ENCODE data around the gene SHB.

The SHB gene

DNA sequence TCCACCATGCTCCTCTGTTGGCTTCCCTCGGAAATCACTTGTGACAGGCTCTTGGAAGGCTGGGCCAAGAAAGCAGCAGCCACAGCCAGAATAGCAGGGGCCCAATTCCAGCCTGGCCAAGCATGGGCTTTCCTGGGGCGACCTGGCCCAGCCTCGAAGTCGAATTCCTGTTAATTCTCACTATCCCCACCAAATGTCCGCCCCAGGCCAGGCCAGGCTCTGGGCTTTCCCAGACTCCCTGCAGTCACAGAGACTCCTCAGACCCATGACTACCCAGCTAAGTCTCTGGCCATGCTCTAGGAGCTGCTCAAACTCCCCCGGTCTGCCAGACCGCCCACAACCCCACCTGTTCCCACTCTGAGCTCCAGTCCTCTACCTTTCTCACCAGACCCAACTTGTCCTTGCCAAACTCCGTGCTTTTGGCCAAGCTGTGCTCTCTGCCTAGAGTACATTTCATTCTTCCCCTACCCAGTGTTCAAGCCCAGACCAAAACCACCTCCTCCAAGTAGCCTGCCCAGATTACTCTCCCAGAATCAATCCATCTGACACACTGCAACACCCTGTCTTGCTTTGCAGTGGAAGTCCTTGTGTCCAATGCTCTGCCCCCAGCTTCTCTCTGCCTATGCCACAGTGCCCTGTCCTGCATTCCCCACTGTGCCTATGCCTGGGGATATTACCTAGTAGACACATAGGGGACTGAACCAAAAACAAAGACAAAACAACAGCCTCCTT lies 26.2 kb downstream of the SHB start:
- no peak for DNase-seq (ENCODE audit: low read depth, low spot score)

DNA sequence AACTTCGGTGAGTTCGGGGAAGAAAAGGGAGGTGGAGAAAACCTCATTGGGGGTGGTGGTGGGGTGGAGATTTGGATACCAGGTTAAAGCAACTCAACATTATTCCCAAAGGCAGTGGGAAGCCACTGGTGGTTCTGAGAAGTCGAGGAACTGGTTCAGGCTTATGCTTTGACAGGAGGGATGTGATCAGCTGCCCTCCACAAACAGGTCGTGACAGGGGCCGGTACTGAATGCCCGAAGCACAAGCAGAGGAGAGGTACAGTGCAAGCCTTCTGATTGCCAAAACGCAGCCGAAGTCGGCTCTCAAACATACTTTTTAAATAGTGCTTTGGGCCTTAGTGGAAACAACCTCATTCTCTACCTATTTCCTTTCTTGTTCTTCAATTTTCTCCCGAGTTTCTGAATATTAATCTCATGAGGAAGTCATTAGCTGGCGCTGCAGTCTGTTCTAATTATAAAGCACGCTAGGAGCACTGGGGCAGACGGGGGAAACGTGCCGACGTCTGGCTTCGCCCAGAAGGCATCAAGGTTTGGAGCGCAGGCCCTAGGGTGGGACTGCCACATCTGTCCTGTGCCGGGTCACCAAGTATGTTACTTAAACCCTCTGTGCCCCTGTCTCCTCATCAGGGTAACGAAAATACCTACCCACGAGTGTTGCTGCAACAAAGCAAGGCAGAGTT lies 27.3 kb downstream of the SHB start:
- no peak for DNase-seq (ENCODE audit: low read depth, low spot score)

DNA sequence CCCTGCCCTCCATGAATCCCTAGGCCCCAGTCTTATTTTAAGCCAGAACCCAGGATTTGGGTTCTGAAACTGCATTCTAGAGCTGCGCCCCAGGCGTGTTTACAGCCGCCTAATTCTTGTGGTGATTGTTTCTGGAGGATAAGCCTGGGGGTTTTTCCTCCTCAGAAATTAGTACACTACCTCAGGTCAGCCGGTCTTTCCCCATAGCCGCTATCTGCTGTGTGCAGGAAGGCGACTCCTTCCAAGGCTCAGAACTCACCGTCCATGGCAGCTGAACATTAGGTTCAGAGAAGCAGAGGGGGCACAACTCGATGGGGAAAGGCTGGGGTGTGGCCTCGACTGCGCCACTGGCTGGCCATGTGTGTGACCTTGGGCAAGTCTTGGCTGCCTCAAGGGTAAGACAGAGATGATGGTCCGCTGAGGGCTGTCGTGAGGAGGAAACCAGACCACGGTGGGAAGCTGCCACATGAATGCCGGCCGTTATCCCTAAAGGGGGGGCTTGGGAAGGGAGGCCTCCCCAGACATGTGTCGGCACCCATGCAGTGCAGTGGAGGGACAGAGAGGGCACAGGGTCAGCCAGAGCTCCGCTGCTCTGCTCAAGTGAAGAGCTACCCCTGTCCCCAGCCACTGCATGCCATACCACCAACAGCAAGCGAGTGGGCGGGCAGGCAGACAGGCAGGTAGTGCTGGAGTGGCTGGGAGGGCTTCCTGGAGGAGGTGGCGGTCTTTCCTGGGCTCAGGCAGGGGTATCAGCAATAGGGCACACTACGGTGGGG lies 28.9 kb downstream of the SHB start:
- no peak for DNase-seq (ENCODE audit: low read depth, low spot score)

DNA sequence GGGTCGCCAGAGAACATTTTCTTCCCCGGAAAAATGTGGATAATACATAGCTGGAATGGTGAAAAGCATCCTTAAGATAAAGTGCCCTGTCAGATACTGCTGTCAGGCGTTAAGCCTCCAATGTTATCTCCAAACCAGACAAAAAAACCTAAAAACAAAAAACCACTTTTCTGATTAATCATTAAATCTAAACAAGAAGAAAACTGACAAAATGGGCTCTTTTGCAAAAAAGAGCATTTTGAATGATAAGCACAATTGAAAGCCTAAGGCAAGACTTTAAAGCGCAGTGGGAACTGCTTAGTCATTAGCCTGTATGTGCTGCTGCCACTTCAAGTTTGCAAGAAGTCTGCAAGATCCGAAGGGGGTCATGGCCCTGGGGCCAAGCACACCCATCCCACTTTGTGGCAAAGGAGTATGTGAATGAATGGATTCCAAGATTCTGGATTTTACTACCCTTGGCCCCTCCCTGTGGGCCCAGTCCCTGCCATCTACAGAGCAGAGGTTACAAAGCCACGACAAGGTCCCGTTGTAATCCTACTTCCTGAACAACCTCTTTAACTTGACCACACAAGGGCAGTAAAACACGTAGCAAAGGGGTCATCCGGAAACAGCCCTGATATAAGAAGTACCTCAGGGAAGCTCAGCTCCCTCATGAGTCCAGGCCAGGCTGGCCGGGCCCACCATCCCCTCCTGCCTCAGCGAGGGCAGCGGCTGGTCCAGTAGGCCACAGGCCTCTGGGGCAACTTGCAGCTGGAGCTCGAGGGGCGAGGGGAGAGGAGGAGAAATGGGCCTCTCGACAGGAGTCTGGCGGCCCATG lies 29.7 kb downstream of the SHB start:
- DNase-seq (ENCODE audit: low read depth, low spot score) = no peak

DNA sequence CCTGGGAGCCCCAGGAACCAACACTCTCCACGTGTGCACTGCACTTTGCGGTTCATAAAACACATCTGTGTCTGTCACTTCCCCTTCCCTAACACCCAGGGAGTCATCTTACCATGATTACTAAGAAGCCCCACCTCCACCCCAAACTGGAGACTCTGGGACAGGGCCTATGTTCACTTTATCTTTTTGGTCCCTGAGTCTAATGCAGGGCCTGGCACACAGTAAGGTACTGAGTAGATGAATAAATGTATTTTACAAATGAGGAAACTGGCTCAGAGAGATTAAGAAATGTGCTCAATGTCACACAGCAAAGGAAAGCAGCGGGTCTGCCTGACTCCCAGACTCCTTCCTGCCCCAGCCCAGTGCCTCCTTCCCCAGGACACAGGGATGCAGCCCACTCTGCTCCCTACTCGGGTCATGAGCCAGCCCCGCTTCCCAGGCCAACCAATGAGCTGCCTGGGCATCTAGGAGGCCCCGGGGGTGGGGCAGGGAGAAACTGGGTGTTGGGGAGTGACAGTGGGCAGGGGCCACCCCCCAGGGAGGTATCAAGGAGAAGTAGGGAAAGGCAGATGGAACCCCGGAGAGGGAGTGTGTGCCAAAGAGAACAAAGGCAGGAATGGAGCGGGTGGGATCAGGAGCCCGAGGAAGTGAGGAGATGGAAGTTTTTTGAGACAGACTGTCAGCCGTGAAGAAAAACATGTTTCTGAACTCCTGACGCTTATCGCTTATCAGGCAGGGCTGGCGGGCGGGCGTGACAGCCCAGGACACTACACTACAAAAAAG lies 30.5 kb downstream of the SHB start:
- DNase-seq (ENCODE audit: low read depth, low spot score) = peak; percentile 63

DNA sequence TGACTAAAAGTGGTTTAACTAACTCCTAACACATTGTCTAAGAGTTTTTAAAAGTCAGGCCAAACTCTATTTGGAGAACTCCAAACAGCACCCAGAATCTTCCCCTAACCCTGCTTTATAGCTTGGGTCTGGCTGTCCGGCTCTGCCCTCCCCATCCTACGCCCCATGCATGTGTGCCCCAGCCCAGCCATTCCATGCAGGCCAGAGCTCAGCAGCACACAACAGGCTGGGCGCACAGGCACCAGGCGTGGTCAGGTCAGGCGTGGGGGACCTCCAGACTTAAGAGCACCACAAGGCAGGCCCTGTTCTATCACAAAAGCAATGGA lies 31.1 kb downstream of the SHB start:
- no peak for DNase-seq (ENCODE audit: low read depth, low spot score)

DNA sequence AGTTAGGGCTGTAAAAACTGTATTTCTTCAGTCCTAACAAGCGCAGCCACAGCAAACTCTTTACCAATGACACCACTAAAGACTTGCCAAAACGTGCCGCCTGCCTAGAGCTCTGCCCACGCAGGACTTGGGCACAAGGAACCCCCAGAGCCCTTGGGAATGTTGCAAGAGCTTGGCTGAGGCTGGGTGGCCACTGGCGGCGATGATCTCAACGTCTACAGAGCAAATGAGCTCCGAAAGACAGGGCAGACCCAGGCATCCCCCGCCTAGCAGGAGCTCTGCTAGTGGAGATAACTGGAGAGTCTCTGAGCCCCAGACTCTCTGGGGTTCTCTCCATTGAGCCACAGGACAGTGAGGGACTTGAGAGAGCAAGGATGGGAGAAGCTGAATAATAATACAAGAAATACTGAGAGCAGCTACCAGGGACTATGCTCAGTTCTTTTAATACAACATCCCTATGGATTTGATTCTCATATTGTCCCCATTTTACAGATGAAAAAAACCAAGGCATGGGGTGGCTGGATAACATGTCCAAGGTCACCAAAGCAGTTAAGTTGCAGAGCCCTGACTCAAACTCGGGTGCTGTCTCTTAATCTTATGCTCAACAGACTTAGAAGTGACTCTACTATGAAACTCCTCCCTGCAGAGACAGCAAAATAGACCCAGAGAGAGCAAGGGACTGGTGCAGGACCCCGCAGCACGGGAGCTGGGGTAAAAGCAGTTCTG lies 32.5 kb downstream of the SHB start:
- peak; percentile 66 for DNase-seq (ENCODE audit: low read depth, low spot score)

DNA sequence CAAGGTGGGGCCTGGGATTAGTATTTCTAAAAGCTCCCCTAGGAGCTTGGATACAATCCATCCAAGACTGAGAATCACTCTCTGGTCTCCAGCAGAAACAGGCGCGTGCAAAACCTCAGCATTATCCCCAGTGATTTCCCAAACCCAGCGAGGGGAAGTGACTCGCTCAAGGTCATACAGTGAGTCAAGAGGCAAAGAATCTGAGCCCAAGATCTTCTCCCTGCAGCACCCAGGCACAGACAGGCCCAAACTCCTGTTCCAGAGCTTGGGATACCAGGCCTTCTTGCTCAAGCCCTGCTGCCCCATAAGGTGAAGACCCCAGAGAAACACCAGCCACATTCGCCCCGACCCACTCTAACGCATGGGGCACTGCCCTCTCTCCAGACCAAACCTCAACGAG lies 33.2 kb downstream of the SHB start:
- DNase-seq (ENCODE audit: low read depth, low spot score) = no peak

DNA sequence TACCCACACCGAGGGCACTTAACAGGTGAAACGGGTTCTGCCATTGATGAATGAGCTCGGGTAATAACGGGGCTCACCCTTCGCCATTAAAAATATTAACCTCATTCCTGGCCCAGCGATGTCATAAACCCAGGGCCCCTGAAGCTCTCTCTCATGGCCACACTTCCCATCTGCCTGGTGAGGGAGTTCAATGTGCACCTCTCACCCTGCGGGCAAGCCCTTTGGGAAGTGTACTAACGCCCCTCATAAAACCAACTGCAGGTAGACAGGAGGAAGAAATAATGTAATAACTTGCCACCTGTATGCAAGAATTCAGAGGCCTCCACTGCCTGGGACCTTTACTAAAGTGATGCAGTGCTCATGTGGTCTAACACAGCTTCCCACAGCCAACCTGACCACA lies 35.1 kb downstream of the SHB start:
- no peak for DNase-seq (ENCODE audit: low read depth, low spot score)

DNA sequence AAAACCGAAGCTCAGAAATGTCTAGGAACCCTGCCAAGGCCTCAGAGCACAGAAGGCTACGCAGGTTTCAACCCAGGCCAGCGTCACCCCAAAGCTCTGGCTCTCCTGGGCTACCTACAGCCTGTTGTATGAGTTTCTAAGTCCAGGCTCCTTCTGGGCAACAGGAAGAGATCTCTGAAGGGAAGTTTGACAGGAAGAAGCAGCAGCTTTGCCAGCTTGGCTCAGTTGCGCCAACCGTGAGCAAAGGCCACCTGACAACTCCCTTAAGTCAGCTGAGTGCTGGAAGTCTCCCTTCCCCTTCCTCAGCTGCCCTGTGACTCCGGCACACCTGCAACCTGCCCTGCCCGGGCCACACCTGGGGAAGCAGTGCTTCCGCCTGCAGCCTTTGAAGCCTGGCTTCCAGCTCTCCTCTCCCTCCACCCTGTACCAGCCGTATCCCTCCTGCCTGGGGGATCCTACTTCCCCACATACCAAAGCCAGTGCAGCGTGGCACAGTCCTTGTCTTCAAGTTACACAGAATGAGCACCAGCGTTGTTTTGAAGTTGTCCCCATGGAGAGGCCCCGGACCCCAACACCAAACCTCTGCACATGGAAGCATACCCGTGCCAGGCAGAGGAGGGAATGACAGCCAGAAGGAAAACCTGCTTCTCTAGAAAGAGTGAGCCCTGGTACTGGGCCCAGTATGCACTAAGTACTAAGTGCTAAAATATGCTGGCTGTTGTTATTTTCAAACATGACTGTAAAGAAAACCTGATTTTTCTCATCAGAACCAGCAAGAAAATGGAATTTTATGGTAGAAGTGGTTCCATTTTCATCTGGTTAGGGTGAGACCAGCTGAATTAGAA lies 36.5 kb downstream of the SHB start:
- DNase-seq (ENCODE audit: low read depth, low spot score) = no peak

DNA sequence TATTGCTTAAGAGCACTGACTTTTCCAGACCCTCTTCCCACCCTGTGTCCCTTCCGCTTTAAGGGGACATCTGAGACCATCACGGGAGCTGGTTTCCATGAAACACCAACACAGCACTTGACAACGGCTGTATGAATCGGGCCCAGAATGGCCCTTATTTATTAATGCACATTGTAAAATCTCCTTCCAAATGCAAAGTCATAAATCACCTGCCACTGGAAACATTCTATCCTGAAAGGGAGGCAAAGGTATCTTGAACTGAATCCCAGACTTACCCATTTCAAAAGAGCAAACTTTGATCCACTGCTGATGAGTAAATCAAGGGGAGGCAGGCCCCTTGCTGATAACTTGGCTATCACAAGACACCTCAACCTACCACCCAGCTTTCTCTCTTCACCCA lies 37.4 kb downstream of the SHB start:
- DNase-seq (ENCODE audit: low read depth, low spot score) = no peak

DNA sequence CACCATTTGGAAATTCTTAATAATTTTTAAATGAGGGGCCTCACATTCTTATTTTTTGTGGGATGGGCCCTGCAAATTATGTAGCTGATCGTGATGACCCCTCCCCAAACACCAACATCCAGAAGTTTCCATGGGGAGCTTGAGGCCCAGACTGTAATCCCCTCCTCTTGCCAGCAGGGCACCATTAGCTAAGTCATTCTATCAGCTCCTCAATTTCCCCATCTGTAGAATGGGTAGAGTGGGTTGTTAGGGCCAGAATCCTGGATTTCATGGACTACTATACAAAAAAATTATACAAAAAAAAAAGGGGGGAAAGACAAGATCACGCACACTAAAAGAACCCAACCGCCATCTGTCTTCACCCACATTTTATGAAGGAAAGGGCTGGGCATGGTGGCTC lies 38.4 kb downstream of the SHB start:
- no peak for DNase-seq (ENCODE audit: low read depth, low spot score)

DNA sequence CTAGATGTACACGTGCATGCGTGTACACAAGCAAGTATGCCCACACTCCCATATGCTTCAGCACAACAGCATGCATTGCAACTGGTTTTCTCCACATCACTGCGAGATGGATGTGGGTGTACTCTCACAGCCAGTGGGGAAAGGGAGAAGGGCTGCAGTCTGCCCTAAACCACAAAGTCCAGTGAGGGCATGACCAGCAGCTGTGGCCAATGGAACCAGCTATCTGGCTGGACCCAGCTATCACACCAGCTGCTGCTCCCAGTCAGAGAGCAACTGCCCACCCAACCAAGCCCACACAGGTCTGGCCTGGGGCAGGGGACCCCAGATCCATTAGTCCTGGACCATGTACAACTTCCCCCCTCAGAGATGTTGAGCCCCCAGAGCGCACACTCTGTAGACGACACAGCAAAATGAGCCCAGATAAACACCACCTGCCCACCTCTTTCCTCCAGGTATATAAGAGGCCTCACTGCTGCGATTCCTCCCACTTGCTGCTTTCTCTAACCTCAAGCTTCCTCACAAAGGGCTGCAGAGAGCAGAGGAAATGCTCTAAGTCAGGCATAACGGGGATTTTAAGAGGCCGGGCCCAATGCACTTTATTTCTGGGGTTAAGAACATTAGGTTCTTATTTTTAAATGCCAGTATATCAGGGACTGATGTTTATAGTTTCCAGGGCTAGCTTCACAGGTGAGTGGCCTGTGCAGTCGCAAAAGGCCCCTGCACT lies 39.0 kb downstream of the SHB start:
- no peak for DNase-seq (ENCODE audit: low read depth, low spot score)

DNA sequence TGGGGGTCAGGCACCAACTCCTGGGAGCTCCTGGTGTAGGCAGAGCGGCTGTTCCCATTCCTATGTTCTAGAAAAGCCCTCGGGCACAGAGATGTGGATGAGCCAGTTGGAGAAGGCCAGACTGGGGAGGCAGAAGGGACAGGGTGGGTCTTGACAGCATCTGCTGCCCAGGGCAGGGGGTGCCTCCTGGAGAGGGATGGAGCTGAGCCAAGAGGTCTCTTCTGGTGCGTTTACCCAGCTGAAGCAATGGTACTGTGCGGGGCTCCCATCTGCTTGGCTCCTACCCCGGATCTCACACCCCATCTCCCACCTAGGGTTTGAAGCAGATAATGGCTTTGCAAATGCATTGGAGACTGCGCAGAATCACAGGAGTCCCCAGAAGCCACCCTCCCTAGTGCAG lies 41.3 kb downstream of the SHB start:
- no peak for DNase-seq (ENCODE audit: low read depth, low spot score)

DNA sequence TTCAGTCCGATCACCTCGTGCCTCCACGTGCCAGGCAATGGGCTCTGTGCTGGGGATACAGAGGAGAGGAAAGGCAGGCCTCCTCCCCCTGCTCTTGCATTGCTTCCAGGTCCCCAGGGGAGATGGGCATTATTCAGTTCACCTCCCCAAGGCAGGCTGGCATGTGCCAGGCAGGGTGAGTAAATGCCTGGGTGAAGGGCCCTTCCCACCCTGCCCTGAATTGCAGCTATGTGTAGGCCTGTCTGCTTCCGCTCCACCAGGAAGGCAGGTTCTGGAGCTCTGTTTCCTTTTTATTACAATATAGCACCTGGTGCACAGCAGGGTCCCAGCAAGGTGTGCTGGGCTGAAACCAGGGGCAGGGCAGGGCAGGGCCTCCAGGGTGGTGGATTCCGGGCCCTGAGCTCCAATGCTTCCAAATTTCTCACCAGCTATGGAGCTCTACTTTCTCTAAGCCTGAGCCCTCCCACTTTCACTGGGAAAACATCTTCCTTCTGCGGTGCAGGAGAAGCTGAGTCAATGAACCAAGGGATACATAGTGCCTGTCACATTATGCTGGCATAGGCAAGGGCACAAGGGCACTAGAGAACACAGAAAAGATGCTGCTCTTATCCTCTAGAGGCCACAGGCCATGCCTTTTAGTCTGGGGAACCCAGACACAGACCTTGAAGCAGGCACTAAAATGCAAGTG lies 42.0 kb downstream of the SHB start:
- DNase-seq (ENCODE audit: low read depth, low spot score) = no peak

DNA sequence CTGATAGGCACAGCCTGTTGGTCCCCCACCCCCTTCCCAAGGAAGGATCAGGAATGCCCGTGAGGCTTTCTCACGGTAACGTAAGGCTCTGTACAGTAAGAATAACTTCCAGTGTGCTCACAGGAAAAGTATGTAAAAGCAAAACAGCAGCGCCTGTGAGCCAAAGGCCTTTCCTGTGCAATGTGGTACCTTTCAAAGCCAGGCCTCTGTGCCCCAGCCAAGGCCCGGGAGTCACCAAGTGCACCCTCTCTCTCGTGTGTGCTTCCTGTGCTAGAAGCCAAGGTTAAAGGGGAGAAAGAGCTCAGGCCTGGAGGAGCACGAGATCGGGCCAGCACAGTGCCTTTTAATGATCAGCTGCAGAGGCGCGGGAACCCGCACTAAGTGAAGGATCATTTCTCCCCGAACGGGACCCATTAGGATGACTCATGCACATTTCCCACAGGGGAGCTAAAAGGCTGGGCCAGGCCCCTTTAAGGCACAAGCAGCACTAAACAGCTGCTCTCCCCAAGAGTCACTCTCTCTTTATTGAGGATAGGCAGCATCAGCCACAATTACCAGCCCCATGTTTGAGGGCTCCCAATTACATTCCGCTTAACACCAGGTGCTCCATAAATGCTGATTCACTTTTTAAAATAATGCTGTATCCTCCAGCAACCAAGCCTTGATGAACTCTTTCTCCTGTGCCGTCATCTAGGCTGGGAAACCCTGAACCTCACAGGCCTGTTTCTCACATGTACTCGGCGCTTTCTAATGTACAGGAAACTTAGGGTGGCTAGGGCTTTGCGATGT lies 42.8 kb downstream of the SHB start:
- DNase-seq (ENCODE audit: low read depth, low spot score) = peak; percentile 96

DNA sequence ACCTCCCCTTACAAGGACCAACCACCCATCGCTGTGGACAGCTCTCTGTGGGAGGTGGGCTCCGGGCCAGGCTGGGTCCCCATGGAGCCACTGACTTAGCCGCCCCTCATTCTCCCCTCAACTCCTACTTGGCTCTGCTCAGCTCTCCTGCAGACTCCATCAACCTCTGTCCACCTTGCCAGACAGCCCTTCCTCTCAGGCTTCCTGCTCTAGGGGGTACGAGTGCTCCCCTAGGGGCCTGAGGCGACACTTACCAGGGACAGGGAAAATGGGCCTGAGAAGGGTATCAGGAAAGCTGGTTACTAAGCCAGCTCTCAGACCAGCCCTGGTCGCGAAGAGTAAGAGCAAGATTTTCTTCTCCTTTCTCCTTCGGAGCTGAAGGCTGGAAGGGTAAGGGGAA lies 43.9 kb downstream of the SHB start:
- DNase-seq (ENCODE audit: low read depth, low spot score) = no peak

Measured in astrocyte of the hippocampus (primary cell).